ENCODE data around the gene PTH2R.

- TF ChIP-seq EZH2phosphoT487 (IDR thresholded peaks at IDR 0.05; ENCODE audit: borderline replicate concordance, low read length) (no peak), CTCF (conservative IDR thresholded peaks at IDR 0.05; ENCODE audit: low read depth, low read length) (no peak)
Measured at GRCh38 chr2:208389940-208390339, 16.7 kb upstream of the PTH2R start.
